ENCODE data around the gene AGL.
A peak's percentile ranks its signal among the peaks of the same experiment; 100 is the strongest.

Gene AGL

DNA sequence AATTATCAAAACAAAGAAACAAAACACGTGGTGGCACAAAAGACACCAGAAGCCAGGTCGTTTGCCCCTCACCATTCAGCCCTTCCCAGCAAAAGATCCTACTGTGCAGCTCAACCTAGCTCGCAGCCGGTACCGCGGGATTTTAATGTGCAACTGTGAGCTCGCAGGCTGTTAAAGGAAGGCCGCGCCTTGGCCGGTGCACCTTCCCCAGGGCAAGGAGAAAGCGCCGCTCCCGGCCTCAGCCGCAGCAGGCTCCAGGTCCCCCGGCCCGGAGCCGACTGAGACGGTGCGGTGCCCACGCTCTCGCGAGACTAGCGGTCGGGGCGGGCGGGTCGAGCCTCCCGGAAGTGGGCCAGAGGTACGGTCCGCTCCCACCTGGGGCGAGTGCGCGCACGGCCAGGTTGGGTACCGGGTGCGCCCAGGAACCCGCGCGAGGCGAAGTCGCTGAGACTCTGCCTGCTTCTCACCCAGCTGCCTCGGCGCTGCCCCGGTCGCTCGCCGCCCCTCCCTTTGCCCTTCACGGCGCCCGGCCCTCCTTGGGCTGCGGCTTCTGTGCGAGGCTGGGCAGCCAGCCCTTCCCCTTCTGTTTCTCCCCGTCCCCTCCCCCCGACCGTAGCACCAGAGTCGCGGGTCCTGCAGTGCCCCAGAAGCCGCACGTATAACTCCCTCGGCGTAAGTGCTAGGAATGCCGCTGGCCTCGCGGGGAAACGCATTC is at the start of gene AGL (continued):
- TF ChIP-seq YY1 (tag by site-specific recombination; IDR thresholded peaks at IDR 0.05) = peak; percentile 57; the same call in 1 of the 2 replicates
- no peak for TF ChIP-seq ZNF549 (tag by site-specific recombination; IDR thresholded peaks at IDR 0.05)
- TF ChIP-seq ZNF426 (tag by site-specific recombination; IDR thresholded peaks at IDR 0.05) = no peak
- TF ChIP-seq, protein P1, sequence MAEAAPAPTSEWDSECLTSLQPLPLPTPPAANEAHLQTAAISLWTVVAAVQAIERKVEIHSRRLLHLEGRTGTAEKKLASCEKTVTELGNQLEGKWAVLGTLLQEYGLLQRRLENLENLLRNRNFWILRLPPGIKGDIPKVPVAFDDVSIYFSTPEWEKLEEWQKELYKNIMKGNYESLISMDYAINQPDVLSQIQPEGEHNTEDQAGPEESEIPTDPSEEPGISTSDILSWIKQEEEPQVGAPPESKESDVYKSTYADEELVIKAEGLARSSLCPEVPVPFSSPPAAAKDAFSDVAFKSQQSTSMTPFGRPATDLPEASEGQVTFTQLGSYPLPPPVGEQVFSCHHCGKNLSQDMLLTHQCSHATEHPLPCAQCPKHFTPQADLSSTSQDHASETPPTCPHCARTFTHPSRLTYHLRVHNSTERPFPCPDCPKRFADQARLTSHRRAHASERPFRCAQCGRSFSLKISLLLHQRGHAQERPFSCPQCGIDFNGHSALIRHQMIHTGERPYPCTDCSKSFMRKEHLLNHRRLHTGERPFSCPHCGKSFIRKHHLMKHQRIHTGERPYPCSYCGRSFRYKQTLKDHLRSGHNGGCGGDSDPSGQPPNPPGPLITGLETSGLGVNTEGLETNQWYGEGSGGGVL (tag by site-specific recombination; IDR thresholded peaks at IDR 0.05) = peak; percentile 86
- TF ChIP-seq ZNF266 (tag by site-specific recombination; IDR thresholded peaks at IDR 0.05; ENCODE audit: low read depth) = no peak
- TF ChIP-seq, protein P2, sequence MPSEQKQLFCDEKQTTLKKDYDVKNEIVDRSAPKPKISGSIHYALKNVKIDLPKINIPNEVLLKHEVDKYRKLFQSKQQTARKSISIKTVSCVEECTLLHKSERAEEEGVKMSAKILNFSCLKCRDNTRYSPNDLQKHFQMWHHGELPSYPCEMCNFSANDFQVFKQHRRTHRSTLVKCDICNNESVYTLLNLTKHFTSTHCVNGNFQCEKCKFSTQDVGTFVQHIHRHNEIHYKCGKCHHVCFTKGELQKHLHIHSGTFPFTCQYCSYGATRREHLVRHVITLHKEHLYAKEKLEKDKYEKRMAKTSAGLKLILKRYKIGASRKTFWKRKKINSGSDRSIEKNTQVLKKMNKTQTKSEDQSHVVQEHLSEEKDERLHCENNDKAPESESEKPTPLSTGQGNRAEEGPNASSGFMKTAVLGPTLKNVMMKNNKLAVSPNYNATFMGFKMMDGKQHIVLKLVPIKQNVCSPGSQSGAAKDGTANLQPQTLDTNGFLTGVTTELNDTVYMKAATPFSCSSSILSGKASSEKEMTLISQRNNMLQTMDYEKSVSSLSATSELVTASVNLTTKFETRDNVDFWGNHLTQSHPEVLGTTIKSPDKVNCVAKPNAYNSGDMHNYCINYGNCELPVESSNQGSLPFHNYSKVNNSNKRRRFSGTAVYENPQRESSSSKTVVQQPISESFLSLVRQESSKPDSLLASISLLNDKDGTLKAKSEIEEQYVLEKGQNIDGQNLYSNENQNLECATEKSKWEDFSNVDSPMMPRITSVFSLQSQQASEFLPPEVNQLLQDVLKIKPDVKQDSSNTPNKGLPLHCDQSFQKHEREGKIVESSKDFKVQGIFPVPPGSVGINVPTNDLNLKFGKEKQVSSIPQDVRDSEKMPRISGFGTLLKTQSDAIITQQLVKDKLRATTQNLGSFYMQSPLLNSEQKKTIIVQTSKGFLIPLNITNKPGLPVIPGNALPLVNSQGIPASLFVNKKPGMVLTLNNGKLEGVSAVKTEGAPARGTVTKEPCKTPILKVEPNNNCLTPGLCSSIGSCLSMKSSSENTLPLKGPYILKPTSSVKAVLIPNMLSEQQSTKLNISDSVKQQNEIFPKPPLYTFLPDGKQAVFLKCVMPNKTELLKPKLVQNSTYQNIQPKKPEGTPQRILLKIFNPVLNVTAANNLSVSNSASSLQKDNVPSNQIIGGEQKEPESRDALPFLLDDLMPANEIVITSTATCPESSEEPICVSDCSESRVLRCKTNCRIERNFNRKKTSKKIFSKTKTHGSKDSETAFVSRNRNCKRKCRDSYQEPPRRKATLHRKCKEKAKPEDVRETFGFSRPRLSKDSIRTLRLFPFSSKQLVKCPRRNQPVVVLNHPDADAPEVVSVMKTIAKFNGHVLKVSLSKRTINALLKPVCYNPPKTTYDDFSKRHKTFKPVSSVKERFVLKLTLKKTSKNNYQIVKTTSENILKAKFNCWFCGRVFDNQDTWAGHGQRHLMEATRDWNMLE (tag by site-specific recombination; conservative IDR thresholded peaks at IDR 0.05; ENCODE audit: low read depth) = peak; percentile 65
- TF ChIP-seq, protein P3, sequence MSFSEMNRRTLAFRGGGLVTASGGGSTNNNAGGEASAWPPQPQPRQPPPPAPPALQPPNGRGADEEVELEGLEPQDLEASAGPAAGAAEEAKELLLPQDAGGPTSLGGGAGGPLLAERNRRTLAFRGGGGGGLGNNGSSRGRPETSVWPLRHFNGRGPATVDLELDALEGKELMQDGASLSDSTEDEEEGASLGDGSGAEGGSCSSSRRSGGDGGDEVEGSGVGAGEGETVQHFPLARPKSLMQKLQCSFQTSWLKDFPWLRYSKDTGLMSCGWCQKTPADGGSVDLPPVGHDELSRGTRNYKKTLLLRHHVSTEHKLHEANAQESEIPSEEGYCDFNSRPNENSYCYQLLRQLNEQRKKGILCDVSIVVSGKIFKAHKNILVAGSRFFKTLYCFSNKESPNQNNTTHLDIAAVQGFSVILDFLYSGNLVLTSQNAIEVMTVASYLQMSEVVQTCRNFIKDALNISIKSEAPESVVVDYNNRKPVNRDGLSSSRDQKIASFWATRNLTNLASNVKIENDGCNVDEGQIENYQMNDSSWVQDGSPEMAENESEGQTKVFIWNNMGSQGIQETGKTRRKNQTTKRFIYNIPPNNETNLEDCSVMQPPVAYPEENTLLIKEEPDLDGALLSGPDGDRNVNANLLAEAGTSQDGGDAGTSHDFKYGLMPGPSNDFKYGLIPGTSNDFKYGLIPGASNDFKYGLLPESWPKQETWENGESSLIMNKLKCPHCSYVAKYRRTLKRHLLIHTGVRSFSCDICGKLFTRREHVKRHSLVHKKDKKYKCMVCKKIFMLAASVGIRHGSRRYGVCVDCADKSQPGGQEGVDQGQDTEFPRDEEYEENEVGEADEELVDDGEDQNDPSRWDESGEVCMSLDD (tag by site-specific recombination; IDR thresholded peaks at IDR 0.05) = peak; percentile 90
- no peak for TF ChIP-seq ZNF416 (tag by site-specific recombination; IDR thresholded peaks at IDR 0.05)
- no peak for TF ChIP-seq ZNF548 (tag by site-specific recombination; IDR thresholded peaks at IDR 0.05)
- no peak for TF ChIP-seq ZNF701 (tag by site-specific recombination; IDR thresholded peaks at IDR 0.05)
- TF ChIP-seq, protein P4, sequence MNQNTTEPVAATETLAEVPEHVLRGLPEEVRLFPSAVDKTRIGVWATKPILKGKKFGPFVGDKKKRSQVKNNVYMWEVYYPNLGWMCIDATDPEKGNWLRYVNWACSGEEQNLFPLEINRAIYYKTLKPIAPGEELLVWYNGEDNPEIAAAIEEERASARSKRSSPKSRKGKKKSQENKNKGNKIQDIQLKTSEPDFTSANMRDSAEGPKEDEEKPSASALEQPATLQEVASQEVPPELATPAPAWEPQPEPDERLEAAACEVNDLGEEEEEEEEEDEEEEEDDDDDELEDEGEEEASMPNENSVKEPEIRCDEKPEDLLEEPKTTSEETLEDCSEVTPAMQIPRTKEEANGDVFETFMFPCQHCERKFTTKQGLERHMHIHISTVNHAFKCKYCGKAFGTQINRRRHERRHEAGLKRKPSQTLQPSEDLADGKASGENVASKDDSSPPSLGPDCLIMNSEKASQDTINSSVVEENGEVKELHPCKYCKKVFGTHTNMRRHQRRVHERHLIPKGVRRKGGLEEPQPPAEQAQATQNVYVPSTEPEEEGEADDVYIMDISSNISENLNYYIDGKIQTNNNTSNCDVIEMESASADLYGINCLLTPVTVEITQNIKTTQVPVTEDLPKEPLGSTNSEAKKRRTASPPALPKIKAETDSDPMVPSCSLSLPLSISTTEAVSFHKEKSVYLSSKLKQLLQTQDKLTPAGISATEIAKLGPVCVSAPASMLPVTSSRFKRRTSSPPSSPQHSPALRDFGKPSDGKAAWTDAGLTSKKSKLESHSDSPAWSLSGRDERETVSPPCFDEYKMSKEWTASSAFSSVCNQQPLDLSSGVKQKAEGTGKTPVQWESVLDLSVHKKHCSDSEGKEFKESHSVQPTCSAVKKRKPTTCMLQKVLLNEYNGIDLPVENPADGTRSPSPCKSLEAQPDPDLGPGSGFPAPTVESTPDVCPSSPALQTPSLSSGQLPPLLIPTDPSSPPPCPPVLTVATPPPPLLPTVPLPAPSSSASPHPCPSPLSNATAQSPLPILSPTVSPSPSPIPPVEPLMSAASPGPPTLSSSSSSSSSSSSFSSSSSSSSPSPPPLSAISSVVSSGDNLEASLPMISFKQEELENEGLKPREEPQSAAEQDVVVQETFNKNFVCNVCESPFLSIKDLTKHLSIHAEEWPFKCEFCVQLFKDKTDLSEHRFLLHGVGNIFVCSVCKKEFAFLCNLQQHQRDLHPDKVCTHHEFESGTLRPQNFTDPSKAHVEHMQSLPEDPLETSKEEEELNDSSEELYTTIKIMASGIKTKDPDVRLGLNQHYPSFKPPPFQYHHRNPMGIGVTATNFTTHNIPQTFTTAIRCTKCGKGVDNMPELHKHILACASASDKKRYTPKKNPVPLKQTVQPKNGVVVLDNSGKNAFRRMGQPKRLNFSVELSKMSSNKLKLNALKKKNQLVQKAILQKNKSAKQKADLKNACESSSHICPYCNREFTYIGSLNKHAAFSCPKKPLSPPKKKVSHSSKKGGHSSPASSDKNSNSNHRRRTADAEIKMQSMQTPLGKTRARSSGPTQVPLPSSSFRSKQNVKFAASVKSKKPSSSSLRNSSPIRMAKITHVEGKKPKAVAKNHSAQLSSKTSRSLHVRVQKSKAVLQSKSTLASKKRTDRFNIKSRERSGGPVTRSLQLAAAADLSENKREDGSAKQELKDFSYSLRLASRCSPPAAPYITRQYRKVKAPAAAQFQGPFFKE (tag by site-specific recombination; IDR thresholded peaks at IDR 0.05; ENCODE audit: borderline replicate concordance) = no peak
- TF ChIP-seq, protein P5, sequence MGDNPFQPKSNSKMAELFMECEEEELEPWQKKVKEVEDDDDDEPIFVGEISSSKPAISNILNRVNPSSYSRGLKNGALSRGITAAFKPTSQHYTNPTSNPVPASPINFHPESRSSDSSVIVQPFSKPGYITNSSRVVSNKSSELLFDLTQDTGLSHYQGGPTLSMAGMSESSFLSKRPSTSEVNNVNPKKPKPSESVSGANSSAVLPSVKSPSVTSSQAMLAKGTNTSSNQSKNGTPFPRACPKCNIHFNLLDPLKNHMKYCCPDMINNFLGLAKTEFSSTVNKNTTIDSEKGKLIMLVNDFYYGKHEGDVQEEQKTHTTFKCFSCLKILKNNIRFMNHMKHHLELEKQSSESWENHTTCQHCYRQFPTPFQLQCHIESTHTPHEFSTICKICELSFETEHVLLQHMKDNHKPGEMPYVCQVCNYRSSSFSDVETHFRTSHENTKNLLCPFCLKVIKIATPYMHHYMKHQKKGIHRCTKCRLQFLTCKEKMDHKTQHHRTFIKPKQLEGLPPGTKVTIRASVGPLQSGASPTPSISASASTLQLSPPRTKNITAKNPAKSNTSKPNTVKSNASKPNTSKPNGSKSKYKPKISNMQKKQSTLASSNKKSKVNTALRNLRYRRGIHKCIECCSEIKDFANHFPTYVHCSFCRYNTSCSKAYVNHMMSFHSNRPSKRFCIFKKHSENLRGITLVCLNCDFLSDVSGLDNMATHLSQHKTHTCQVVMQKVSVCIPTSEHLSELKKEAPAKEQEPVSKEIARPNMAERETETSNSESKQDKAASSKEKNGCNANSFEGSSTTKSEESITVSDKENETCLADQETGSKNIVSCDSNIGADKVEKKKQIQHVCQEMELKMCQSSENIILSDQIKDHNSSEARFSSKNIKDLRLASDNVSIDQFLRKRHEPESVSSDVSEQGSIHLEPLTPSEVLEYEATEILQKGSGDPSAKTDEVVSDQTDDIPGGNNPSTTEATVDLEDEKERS (tag by site-specific recombination; IDR thresholded peaks at IDR 0.05) = no peak
- TF ChIP-seq, protein P6, sequence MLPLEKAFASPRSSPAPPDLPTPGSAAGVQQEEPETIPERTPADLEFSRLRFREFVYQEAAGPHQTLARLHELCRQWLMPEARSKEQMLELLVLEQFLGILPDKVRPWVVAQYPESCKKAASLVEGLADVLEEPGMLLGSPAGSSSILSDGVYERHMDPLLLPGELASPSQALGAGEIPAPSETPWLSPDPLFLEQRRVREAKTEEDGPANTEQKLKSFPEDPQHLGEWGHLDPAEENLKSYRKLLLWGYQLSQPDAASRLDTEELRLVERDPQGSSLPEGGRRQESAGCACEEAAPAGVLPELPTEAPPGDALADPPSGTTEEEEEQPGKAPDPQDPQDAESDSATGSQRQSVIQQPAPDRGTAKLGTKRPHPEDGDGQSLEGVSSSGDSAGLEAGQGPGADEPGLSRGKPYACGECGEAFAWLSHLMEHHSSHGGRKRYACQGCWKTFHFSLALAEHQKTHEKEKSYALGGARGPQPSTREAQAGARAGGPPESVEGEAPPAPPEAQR (tag by site-specific recombination; IDR thresholded peaks at IDR 0.05) = no peak
- TF ChIP-seq ZNF175 (tag by site-specific recombination; IDR thresholded peaks at IDR 0.05) = no peak
- peak; percentile 61; the same call in 1 of the 2 replicates for TF ChIP-seq ZNF629 (tag by site-specific recombination; IDR thresholded peaks at IDR 0.05)
- no peak; the same call in 1 of the 2 replicates for TF ChIP-seq ZNF596 (tag by site-specific recombination; IDR thresholded peaks at IDR 0.05)
